Measurements from ENCODE around the gene ITPK1.
"Not testable (repeated sequence)": the region's sequence is repeated elsewhere in the genome, so short reads cannot be mapped to it uniquely, and the experiment has no call there.

The ITPK1 gene

GRCh38 chr14:93084866-93085857 is 30.6 kb downstream of the ITPK1 start:
- no peak for DNase-seq (ENCODE audit: low read depth, low spot score)

- no peak for DNase-seq (ENCODE audit: low read depth, low spot score)
Measured at GRCh38 chr14:93084402-93084801, 31.3 kb downstream of the ITPK1 start.

- no peak for DNase-seq (ENCODE audit: low read depth, low spot score)
Measured at GRCh38 chr14:93083917-93084316, 31.8 kb downstream of the ITPK1 start.

- no peak for DNase-seq (ENCODE audit: low read depth, low spot score)
Measured at GRCh38 chr14:93082576-93083001, 33.1 kb downstream of the ITPK1 start.

GRCh38 chr14:93081876-93082570 is 33.7 kb downstream of the ITPK1 start:
- no peak for DNase-seq (ENCODE audit: low read depth, low spot score)

- no peak for DNase-seq (ENCODE audit: low read depth, low spot score)
Measured at GRCh38 chr14:93079865-93080403, 35.8 kb downstream of the ITPK1 start.

- no peak for DNase-seq (ENCODE audit: low read depth, low spot score)
Measured at GRCh38 chr14:93079321-93079720, 36.4 kb downstream of the ITPK1 start.

- no peak for DNase-seq (ENCODE audit: low read depth, low spot score)
Measured at GRCh38 chr14:93078870-93079269, 36.9 kb downstream of the ITPK1 start.

- DNase-seq (ENCODE audit: low read depth, low spot score): no peak
Measured at GRCh38 chr14:93076755-93077154, 39.0 kb downstream of the ITPK1 start.

- DNase-seq (ENCODE audit: low read depth, low spot score): no peak
Measured at GRCh38 chr14:93075891-93076290, 39.8 kb downstream of the ITPK1 start.

GRCh38 chr14:93073910-93074769 is 41.6 kb downstream of the ITPK1 start:
- no peak for DNase-seq (ENCODE audit: low read depth, low spot score)

- no peak for DNase-seq (ENCODE audit: low read depth, low spot score)
Measured at GRCh38 chr14:93073358-93073707, 42.4 kb downstream of the ITPK1 start.

GRCh38 chr14:93072659-93073357 is 42.9 kb downstream of the ITPK1 start:
- DNase-seq (ENCODE audit: low read depth, low spot score): no peak

GRCh38 chr14:93068711-93069110 is 47.0 kb downstream of the ITPK1 start:
- no peak for DNase-seq (ENCODE audit: low read depth, low spot score)

- DNase-seq (ENCODE audit: low read depth, low spot score): no peak
Measured at GRCh38 chr14:93067088-93067487, 48.6 kb downstream of the ITPK1 start.

GRCh38 chr14:93065272-93065730 is 50.4 kb downstream of the ITPK1 start:
- no peak for DNase-seq (ENCODE audit: low read depth, low spot score)

GRCh38 chr14:93064411-93065271 is 51.1 kb downstream of the ITPK1 start:
- no peak for DNase-seq (ENCODE audit: low read depth, low spot score)

GRCh38 chr14:93063393-93063792 is 52.3 kb downstream of the ITPK1 start:
- DNase-seq (ENCODE audit: low read depth, low spot score): no peak

- DNase-seq (ENCODE audit: low read depth, low spot score): no peak
Measured at GRCh38 chr14:93062890-93063289, 52.8 kb downstream of the ITPK1 start.

GRCh38 chr14:93062013-93062412 is 53.7 kb downstream of the ITPK1 start:
- not testable (repeated sequence) for DNase-seq (ENCODE audit: low read depth, low spot score)
